HG03460 (cell line): ENCODE results near the gene RASSF3.
"Not testable (repeated sequence)": the region's sequence is repeated elsewhere in the genome, so short reads cannot be mapped to it uniquely, and the experiment has no call there.

ENCODE experiments used
- ATAC-seq: cut with Tn5 transposase; IDR thresholded peaks from one replicate; pipeline ENCODE4 v1.9.1; 2021; ENCODE audit not compliant: unreplicated experiment

The RASSF3 gene

GRCh38 chr12:64631197-64631596, 20.9 kb downstream of the RASSF3 start:
- no peak for ATAC-seq

- ATAC-seq = no peak
These were observed 23.0 kb downstream of the RASSF3 start for GRCh38 chr12:64633011-64633939.

- ATAC-seq = no peak
These were observed 23.6 kb downstream of the RASSF3 start for GRCh38 chr12:64633940-64634337.

DNA sequence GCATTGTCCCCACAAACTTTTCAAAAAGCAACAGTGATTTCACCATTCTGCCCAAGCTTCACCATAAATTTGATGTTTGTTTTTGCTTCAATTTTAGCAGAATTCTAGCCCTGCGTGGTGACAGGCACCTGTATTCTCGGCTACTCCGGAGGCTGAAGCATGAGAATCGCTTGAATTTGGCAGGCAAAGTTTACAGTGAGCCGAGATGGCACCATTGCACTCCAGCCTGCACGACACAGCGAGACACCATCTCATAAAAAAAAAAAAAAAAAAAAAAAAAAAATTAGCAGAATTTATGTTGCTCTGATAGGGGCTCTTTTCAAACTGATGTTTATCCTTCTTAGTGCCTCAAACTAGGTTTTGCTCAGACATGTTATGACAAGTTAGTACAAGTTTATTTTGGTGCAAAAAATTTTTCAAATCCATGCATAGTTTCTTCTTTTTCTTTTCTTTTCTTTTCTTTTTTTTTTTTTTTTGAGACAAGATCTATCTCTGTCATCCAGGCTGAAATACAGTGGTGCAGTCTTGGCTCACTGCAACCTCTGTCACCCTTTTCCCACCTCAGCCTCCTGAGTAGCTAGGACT, 24.3 kb downstream of the RASSF3 start:
- ATAC-seq = no peak

- ATAC-seq = no peak
These were observed 25.2 kb downstream of the RASSF3 start for GRCh38 chr12:64635356-64635998.

DNA sequence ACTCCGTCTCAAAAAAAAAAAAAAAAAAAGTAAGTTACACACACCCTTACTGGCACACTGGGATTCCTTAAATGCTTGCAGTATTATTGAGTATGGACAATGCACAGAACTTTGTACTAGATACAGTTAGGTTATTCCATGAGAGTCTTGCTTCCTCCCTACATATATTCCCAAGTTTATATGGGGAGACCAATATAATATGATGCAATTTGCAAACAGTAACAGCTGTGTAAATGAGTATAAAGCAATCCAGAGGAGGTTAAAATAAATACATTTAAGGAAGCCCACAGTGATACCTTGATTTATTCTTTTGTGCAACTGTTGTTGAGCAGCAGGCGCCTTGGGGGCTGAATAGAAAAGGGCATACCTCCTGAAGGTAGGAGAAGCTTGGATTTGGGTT, 26.6 kb downstream of the RASSF3 start:
- ATAC-seq = no peak

- no peak for ATAC-seq
These were observed 29.2 kb downstream of the RASSF3 start for GRCh38 chr12:64639466-64639865.

GRCh38 chr12:64646318-64646717, 36.0 kb downstream of the RASSF3 start:
- no peak for ATAC-seq

DNA sequence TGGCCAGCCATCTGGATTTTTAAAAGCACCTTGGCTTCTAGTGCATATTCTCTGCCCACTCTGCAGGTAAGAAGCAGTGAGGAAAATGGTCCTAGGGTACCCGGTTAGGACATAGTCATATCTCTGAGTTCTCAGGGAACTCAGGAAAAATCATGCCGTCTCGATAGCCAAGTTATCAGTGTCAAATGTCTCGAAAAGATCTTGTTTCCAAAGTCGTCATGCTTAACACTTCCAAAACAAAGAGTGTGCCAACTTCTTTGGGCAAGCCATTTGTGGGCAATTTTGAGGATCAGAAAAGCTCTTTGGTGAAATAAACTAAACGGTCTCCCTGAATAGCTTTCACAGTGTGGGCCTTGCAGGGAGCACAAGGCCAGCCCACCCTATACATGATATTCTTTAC, 39.2 kb downstream of the RASSF3 start:
- ATAC-seq = no peak

DNA sequence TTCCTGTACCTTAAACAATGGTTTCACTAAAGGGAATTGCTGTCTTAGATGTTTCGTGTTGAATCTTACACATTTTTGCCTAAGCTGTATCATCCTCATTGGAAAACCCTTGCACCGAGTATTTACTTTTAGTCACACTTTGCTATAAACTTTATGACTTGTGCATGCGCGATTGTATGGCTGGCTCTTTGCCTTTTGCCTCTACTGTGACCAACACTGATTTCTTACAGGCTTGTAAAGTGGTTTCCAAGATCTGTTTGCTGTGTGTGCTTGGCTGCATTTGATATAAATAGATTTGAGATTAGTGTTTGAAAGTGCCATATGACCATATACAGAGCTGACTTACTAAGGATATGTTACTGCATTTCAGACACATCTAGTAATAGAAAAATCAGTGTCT, 40.5 kb downstream of the RASSF3 start:
- ATAC-seq = no peak

GRCh38 chr12:64652346-64652745, 42.1 kb downstream of the RASSF3 start:
- ATAC-seq = no peak

DNA sequence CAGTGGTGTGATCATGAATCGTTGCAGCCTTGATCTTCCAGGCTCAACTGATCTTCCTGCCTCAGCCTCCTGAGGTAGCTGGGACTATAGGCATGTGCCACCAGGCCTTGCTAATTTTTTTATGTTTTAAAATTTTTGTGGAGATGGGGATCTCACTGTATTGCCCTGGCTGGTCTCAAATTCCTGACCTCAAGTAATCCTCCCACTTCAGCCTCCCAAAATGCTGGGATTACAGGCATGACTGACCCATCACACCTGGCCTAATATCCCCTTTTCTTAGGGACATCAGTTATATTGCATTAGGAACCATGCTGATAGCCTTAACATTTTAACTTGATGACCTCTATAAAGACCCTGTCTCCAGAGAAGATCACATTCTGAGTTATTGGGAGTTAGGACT, 42.8 kb downstream of the RASSF3 start:
- ATAC-seq = no peak

DNA sequence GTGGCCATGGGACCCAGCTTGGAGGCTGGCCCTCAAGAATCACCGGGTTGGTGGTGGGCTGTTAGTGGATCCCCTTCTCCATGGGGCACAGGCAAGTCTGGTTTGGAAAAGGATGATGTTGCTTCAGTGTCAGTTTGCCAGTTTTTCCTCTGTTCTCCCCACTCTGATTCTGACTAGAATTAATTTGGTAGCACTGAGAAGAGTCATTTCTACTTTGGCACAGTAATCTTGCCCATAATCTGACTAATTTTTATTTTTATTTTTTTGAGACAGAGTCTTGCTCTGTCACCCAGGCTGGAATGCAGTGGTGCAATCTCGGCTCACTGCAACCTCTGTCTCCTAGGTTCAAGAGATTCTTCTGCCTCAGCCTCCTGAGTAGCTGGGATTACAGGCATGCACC, 43.6 kb downstream of the RASSF3 start:
- ATAC-seq = not testable (repeated sequence)

DNA sequence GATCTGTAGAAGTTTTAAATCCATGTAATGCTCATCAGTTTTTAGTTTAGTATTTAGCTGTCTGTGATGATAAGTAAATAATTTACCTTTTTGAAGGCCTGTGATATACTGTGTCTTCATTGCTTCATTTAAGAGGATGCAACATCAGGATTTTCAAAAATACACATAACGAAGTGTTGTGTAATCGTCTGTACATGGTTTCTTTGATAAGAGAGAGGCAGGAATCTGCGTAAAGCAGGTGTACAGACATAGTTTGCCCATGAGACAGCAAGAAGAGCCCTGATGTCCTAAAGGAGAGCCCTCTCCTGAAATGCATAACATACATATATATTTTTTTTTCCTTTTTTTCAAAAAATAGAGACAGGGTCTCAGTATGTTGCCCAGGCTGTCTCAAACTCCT, 44.8 kb downstream of the RASSF3 start:
- no peak for ATAC-seq

GRCh38 chr12:64656429-64656828, 46.1 kb downstream of the RASSF3 start:
- no peak for ATAC-seq

- no peak for ATAC-seq
These were observed 48.7 kb downstream of the RASSF3 start for GRCh38 chr12:64658892-64659481.

- ATAC-seq = peak; percentile 61
These were observed 50.1 kb downstream of the RASSF3 start for GRCh38 chr12:64660237-64661018.

DNA sequence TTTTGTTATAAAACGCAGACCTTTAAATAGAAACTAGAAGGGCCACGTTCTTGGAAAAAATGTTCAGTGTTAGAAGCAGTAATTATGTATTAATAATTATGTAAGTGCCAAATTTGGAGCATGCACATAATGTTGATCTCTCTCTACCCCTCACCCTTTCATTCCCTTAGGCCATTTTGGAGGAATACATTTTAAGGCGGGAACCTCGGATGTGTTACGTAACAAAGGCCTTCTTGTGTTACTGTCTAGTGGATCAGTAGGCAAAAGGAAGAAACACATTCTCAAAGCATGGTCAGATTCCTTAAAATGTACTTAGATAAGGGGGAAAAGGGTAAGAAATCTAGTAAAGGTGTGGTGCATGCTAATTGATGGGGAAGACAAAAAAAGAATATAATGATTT, 52.7 kb downstream of the RASSF3 start:
- no peak for ATAC-seq

GRCh38 chr12:64665514-64665913, 55.2 kb downstream of the RASSF3 start:
- ATAC-seq = peak; percentile 37

DNA sequence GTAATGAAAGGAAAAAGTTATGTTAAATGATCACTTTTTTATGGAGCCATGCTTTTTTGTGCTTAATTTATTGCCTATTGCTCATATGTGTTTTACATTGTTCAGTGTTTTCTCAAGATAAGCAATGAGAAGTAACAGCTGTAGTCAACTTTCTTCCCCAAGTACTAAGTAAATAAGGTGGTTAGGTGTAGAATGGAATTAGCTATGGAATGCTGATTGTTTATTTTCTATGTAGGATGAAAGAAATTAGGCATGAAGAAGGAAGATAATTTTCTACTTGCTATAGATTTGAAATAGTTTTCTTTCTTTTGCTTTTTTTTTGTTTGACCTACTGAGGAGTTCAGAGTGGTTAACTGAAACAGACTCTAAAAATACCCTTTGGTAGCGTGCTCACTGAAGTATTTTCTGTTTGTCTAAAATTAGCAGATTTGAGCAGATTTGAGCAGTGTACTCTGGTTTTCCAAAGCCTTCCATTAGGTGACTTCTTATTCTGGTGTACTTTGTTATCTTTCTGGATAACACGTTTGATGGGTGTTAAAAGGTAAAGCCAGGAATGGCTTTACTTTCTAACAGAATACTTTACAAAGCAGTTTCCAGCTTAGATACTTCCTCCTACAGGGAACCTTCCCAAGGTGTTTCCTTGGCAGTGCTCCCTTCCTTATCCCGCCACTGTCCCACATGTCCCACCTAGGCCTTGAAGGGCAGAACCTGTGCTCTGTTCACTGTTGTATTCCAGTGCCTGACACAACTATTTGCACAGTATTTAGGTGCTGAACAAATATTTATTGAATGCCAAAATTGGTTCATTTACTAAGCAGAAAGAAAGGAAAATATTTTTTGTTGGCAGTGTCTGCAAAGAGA, 56.0 kb downstream of the RASSF3 start:
- ATAC-seq = no peak
